Mesenchymal stem cell (in vitro differentiated cells and primary cell): ENCODE results near the gene PHKB.
"Not testable (repeated sequence)": the region's sequence is repeated elsewhere in the genome, so short reads cannot be mapped to it uniquely, and the experiment has no call there.

ENCODE experiments used
- DNase-seq: peaks from one replicate; pipeline ENCODE4 v3.0.0-alpha.2; 2013
- H2AFZ ChIP-seq: one replicate; pipeline ENCODE4 v1.6.1; 2013; ENCODE audit warnings: low read depth, mild to moderate bottlenecking, control low read depth, inconsistent platforms, low read length, moderate library complexity
- H2AK5ac ChIP-seq: 2 replicates; pipeline ENCODE4 v1.6.1; 2013; ENCODE audit warnings: low read length, moderate library complexity, mild to moderate bottlenecking, inconsistent platforms; ENCODE audit not compliant: severe bottlenecking
- H2BK120ac ChIP-seq: one replicate; pipeline ENCODE4 v1.6.1; 2013; ENCODE audit warnings: low read depth, mild to moderate bottlenecking, inconsistent platforms, low read length, moderate library complexity
- H2BK12ac ChIP-seq, 2 experiments: one replicate each; pipeline ENCODE4 v1.6.1; 2013; ENCODE audit warnings: inconsistent platforms in 2 of 2, low read length in 2 of 2, mild to moderate bottlenecking in 2 of 2, moderate library complexity in 2 of 2, control low read depth in 1 of 2
- H2BK15ac ChIP-seq: one replicate; pipeline ENCODE4 v1.6.1; 2013; ENCODE audit warnings: mild to moderate bottlenecking, low read depth, inconsistent platforms; ENCODE audit not compliant: poor library complexity, severe bottlenecking
- H2BK5ac ChIP-seq: 2 replicates; pipeline ENCODE4 v1.6.1; 2013; ENCODE audit warnings: low read depth, mild to moderate bottlenecking, low read length, control low read depth, inconsistent platforms; ENCODE audit not compliant: poor library complexity, severe bottlenecking
- H3K14ac ChIP-seq, 2 experiments: one replicate each; pipeline ENCODE4 v1.6.1; 2013; ENCODE audit warnings: inconsistent platforms in 2 of 2, low read length in 2 of 2, control low read depth in 1 of 2, mild to moderate bottlenecking in 1 of 2, moderate library complexity in 1 of 2
- H3K18ac ChIP-seq, 2 experiments: one replicate each; pipeline ENCODE4 v1.6.1; 2013; ENCODE audit warnings: inconsistent platforms in 2 of 2, low read length in 2 of 2, control low read depth in 1 of 2, low read depth in 1 of 2, mild to moderate bottlenecking in 1 of 2
- H3K23ac ChIP-seq, 2 experiments: one replicate each; pipeline ENCODE4 v1.6.1; 2013; ENCODE audit warnings: inconsistent platforms in 2 of 2, low read length in 2 of 2, mild to moderate bottlenecking in 2 of 2, moderate library complexity in 2 of 2, control low read depth in 1 of 2
- H3K27ac ChIP-seq: 2 replicates; pipeline ENCODE4 v1.5.1; 2013; ENCODE audit warnings: mild to moderate bottlenecking, moderate library complexity, low read length, control low read depth, inconsistent platforms; ENCODE audit not compliant: poor library complexity, severe bottlenecking
- H3K27me3 ChIP-seq, 2 experiments: 2 replicates each; pipeline versions ENCODE4 v1.6.1 to v1.7.0; 2013; ENCODE audit warnings: low read length in 2 of 2, mild to moderate bottlenecking in 2 of 2, moderate library complexity in 2 of 2, control low read depth in 1 of 2, inconsistent platforms in 1 of 2; ENCODE audit not compliant: control insufficient read depth in 1 of 2, insufficient read depth in 1 of 2
- H3K36me3 ChIP-seq, 2 experiments: 2 replicates each; pipeline versions ENCODE4 v1.6.1 to v1.7.0; 2013; ENCODE audit warnings: low read length in 2 of 2, control low read depth in 1 of 2, inconsistent platforms in 1 of 2, low read depth in 1 of 2, mild to moderate bottlenecking in 1 of 2; ENCODE audit not compliant: insufficient read depth in 2 of 2, control insufficient read depth in 1 of 2
- H3K4ac ChIP-seq, 2 experiments: one replicate each; pipeline ENCODE4 v1.6.1; 2013; ENCODE audit warnings: inconsistent platforms in 2 of 2, low read length in 2 of 2, mild to moderate bottlenecking in 2 of 2, moderate library complexity in 2 of 2, control low read depth in 1 of 2, low read depth in 1 of 2
- H3K4me1 ChIP-seq: 2 replicates; pipeline ENCODE4 v1.6.1; 2013; ENCODE audit warnings: low read depth, low read length, control low read depth; ENCODE audit not compliant: control insufficient read depth, insufficient read depth
- H3K4me2 ChIP-seq: 2 replicates; pipeline ENCODE4 v1.6.1; 2013; ENCODE audit warnings: low read length, mild to moderate bottlenecking, inconsistent platforms; ENCODE audit not compliant: poor library complexity, severe bottlenecking
- H3K4me3 ChIP-seq, 2 experiments: 2 replicates each; pipeline versions ENCODE4 v1.5.1 to v1.7.0; 2013; ENCODE audit warnings: low read length in 2 of 2, mild to moderate bottlenecking in 2 of 2, control low read depth in 1 of 2, low read depth in 1 of 2; ENCODE audit not compliant: insufficient read depth in 1 of 2
- H3K79me1 ChIP-seq: replicated peaks from 2 replicates; pipeline ENCODE4 v1.6.1; 2013; ENCODE audit warnings: mild to moderate bottlenecking, control low read depth, low read length, inconsistent platforms; ENCODE audit not compliant: poor library complexity, severe bottlenecking
- H3K9ac ChIP-seq: 2 replicates; pipeline ENCODE4 v1.7.0; 2013; ENCODE audit warnings: mild to moderate bottlenecking, low read length, moderate library complexity
- H3K9me3 ChIP-seq: 2 replicates; pipeline ENCODE4 v1.7.0; 2013; ENCODE audit warnings: mild to moderate bottlenecking, low read length; ENCODE audit not compliant: control insufficient read depth
- H4K8ac ChIP-seq: one replicate; pipeline ENCODE4 v1.6.1; 2013; ENCODE audit warnings: inconsistent platforms, mild to moderate bottlenecking, low read length, moderate library complexity
- H4K91ac ChIP-seq: one replicate; pipeline ENCODE4 v1.6.1; 2013; ENCODE audit warnings: mild to moderate bottlenecking, low read length, inconsistent platforms
- WGBS: methylation state at CpG from one replicate; pipeline ENCODE4 v1.1.7; 2013; ENCODE audit warnings: mixed read lengths; 5-methylcytosine and 5-hydroxymethylcytosine counted together

The PHKB gene

DNA sequence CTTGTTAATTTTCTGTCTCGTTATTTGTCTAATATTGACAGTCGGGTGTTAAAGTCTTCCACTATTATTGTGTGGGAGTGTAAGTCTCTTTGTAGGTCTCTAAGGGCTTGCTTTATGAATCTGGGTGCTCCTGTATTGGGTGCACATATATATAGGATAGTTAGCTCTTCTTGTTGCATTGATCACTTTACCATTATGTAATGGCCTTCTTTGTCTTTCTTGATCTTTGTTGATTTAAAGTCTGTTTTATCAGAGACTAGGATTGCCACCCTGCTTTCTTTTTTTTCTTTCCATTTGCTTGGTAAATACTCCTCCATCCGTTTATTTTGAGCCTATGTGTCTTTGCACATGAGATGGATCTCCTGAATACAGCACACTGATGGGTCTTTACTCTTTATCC is 90.6 kb downstream of the PHKB start:
- H2BK120ac ChIP-seq, H3K4me2 ChIP-seq, H2BK15ac ChIP-seq, H3K79me1 ChIP-seq, H3K27me3 ChIP-seq, H3K18ac ChIP-seq, H3K9ac ChIP-seq, DNase-seq, H2BK12ac ChIP-seq, H2AFZ ChIP-seq, H3K4me3 ChIP-seq, H4K8ac ChIP-seq, H2BK5ac ChIP-seq, H3K4ac ChIP-seq, H3K14ac ChIP-seq, H3K4me1 ChIP-seq, H2AK5ac ChIP-seq, H3K23ac ChIP-seq, H4K91ac ChIP-seq, H3K27ac ChIP-seq: not testable (repeated sequence)
- peaks cover 23% of the 10 kb centered on the region for H3K9me3 ChIP-seq
- 98% methylated on average over 3 of the region's 3 CpGs for WGBS
- peaks cover 16 to 36% of the 10 kb centered on the region in 2 experiments for H3K36me3 ChIP-seq

DNA sequence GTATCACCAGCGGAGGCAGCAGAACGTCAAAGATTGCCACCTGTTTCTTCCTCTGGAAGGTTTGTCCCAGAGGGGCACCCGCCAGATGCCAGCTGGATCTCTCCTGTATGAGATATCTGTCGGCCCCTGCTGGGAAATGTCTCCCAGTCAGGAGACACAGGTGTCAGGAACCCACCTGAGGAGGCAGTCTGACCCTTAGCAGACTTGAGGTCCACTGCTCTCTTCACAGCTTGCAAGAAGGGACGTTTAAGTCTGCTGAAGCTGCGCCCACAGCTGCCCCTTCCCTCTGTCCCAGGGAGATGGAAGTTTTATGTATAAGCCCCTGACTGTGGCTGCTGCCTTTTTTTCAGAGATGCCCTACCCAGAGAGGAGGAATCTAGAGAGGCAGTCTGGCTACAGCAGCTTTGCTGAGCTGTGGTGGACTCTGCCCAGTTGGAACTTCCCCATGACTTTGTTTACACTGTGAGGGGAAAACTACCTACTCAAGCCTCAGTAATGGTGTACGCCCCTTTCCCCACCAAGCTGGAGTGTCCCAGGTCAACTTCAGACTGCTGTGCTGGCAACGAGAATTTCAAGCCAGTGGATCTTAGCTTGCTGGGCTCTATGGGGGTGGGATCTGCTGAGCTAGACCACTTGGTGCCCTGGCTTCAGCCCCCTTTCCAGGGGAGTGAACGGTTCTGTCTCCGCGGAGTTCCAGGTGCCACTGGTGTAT is 92.9 kb downstream of the PHKB start:
- H3K18ac ChIP-seq, result no peak overlapping the region
- WGBS, result over 99% methylated on average over 11 of the region's 11 CpGs
- no peak overlapping the region for H3K14ac ChIP-seq
- H2AFZ ChIP-seq, result no peak overlapping the region
- H3K4me2 ChIP-seq, result no peak overlapping the region
- H2BK15ac ChIP-seq, result no peak overlapping the region
- no peak overlapping the region for H3K23ac ChIP-seq
- no peak overlapping the region for H2BK12ac ChIP-seq
- no peak overlapping the region for H3K4me3 ChIP-seq
- H3K79me1 ChIP-seq, result peaks cover 3% of the 10 kb centered on the region
- H3K4me1 ChIP-seq, result no peaks in the 10 kb centered on the region
- H3K36me3 ChIP-seq, result peaks cover 11 to 20% of the 10 kb centered on the region in 2 experiments
- peaks cover 12% of the 10 kb centered on the region for H3K9me3 ChIP-seq
- no peak overlapping the region for H4K8ac ChIP-seq
- H2BK120ac ChIP-seq, result no peak overlapping the region
- no peak overlapping the region for H3K4ac ChIP-seq
- no peaks in the 10 kb centered on the region for H3K27me3 ChIP-seq
- no peak overlapping the region for H4K91ac ChIP-seq
- no peak overlapping the region for H3K27ac ChIP-seq
- no peak overlapping the region for H2BK5ac ChIP-seq
- no peak overlapping the region for H2AK5ac ChIP-seq
- DNase-seq, result no peak
- H3K9ac ChIP-seq, result no peak overlapping the region

DNA sequence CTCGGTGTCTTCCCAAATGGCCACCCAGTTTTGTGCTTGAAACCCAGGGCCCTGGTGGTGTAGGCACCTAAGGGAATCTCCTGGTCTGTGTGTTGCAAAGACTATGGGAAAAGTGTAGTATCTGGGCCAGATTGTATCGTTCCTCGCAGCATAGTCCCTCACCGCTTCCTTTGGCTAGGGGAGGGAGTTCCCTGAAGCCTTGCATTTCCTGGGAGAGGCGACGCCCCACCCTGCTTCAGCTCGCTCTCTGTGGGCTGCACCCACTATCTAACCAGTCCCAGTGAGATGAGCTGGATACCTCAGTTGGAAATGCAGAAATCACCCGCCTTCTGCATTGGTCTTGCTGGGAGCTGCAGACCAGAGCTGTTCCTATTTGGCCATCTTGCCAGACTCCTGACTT is 93.5 kb downstream of the PHKB start:
- not testable (repeated sequence) for H3K4me3 ChIP-seq, H2AK5ac ChIP-seq, H2BK120ac ChIP-seq, H2BK5ac ChIP-seq, H4K91ac ChIP-seq, DNase-seq, H3K4me1 ChIP-seq, H3K4ac ChIP-seq, H3K27ac ChIP-seq, H3K14ac ChIP-seq, H2BK12ac ChIP-seq, H3K4me2 ChIP-seq, H3K79me1 ChIP-seq, H3K27me3 ChIP-seq, H2AFZ ChIP-seq, H3K9ac ChIP-seq, H4K8ac ChIP-seq, H3K18ac ChIP-seq, H2BK15ac ChIP-seq, H3K23ac ChIP-seq
- Histone ChIP-seq H3K9me3 (peaks cover 12% of the 10 kb centered on the region), H3K36me3 (peaks cover 11 to 17% of the 10 kb centered on the region in 2 experiments)
- 98% methylated on average over 8 of the region's 8 CpGs for WGBS

DNA sequence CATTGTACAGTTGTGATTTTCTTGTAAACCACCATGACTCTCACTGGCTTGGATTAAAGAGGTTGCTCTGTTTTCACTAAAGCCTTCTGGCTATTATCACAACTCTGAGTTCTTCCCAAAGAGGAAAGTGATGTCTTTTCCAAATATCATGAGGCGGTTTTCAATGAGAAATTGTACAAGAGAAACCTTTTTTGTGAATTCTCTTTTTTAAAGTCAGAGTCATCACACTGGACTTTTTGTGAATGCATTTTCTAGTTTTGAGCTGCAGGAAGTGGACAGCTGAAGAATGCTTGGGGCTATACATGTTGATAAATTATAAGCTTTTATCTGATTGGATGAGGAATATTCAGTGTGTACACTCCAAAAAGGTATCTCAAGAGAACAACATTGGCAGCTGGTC is 100.2 kb downstream of the PHKB start:
- H3K4me1 ChIP-seq, result no peaks in the 10 kb centered on the region
- peaks cover 6% of the 10 kb centered on the region for H3K79me1 ChIP-seq
- H3K27me3 ChIP-seq, result no peaks in the 10 kb centered on the region
- 95% methylated on average over 1 of the region's 1 CpG for WGBS
- H3K9ac ChIP-seq, result no peak overlapping the region
- H2AK5ac ChIP-seq, result no peak overlapping the region
- H3K27ac ChIP-seq, result no peak overlapping the region
- H2AFZ ChIP-seq, result no peak overlapping the region
- H3K4me2 ChIP-seq, result no peak overlapping the region
- peaks cover 0 to 3% of the 10 kb centered on the region in 2 experiments for H3K36me3 ChIP-seq
- DNase-seq, result no peak
- no peak overlapping the region for H3K23ac ChIP-seq
- no peak overlapping the region for H3K14ac ChIP-seq
- H3K18ac ChIP-seq, result no peak overlapping the region
- no peak overlapping the region for H2BK12ac ChIP-seq
- no peak overlapping the region for H3K4ac ChIP-seq
- no peak overlapping the region for H2BK5ac ChIP-seq
- H3K9me3 ChIP-seq, result no peaks in the 10 kb centered on the region
- H2BK15ac ChIP-seq, result no peak overlapping the region
- no peak overlapping the region for H4K91ac ChIP-seq
- no peak overlapping the region for H4K8ac ChIP-seq
- no peak overlapping the region for H3K4me3 ChIP-seq
- no peak overlapping the region for H2BK120ac ChIP-seq
